ENCODE measurements around the gene SINHCAF.
"Not testable (repeated sequence)": the region's sequence is repeated elsewhere in the genome, so short reads cannot be mapped to it uniquely, and the experiment has no call there.

SINHCAF gene

DNA sequence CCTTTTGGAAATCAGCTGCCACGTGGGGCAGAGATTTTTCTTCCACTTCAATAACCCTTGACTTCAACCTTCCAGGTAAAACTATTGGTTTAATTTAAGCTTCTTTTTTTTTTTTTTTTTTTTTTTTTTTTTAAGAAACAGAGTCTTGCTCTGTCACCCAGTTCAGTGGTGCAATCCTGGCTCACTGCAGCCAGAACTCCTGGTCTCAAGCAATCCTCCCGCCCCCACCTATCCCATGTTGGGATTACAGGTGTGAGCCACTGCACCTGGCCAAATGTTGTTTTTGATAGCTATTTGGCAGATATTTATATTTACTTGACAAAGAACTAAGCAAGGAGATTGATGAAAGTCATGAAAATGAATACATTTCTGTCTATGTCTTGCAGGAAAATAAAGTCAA lies 65.1 kb downstream of the SINHCAF start:
- DNase-seq: no peak

GRCh38 chr12:31259136-31259886 lies 66.6 kb downstream of the SINHCAF start:
- no peak for DNase-seq

GRCh38 chr12:31257784-31258183 lies 68.2 kb downstream of the SINHCAF start:
- DNase-seq: no peak

GRCh38 chr12:31251707-31252611 lies 74.0 kb downstream of the SINHCAF start:
- not testable (repeated sequence) for DNase-seq

DNA sequence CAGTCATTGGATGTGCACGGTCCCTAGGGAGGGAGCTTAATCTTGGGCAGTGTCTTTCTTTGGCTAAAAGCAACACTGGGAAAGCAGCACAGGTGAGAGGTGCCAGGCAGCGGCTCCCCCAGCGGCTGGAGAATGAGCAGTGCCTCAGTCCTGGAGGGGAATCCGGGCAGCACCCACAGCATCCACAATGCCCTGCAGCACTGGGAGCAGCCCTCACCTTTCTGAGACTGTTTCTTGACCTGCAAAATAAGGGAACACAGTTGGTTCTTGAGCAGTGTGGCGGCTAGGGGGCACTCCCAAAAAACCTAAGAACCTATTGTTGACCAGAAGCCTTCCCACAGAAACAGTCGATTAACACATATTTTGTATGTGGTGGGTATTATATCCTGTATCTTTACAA lies 75.8 kb downstream of the SINHCAF start:
- DNase-seq: no peak

- DNase-seq: no peak
Observed at GRCh38 chr12:31249356-31249755, 76.6 kb downstream of the SINHCAF start.

- DNase-seq: no peak
Observed at GRCh38 chr12:31248815-31249214, 77.1 kb downstream of the SINHCAF start.

DNA sequence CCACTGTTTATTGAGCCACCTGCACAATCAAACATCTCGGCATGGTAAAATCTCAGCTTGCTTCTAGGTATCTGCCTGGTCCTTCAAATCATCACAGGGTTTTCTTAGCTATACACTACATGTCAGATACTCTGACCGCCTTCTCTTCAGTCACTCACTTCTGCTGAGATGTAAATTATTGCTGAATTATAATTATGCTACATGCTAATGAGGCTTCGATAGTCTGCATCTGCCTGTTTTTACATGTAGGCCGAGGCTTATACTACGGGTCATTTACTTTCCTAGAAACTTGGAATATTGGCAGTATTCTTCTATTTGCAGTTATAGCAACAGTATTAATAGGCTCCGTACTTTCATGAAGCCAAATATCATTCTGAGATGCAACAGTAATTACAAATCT lies 77.6 kb downstream of the SINHCAF start:
- DNase-seq: no peak

DNA sequence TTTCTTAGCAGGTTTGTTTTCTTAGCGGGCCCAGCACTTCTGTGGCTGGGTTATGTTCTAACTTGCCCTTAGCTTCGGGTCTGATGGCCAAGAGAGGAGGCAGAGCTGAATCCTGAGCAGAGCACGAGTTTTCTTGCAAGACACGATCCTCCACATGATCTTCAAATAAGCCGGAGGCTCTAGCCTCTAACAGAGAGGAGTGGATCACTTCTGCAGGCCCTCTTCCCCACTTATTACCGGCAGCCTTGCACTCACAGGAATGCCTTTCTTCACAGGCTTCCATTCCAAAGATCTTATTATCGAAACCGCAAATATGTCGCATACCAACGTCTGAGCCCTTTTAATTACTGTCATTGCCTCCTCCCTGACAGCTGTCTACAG lies 79.5 kb downstream of the SINHCAF start:
- no peak for DNase-seq

DNA sequence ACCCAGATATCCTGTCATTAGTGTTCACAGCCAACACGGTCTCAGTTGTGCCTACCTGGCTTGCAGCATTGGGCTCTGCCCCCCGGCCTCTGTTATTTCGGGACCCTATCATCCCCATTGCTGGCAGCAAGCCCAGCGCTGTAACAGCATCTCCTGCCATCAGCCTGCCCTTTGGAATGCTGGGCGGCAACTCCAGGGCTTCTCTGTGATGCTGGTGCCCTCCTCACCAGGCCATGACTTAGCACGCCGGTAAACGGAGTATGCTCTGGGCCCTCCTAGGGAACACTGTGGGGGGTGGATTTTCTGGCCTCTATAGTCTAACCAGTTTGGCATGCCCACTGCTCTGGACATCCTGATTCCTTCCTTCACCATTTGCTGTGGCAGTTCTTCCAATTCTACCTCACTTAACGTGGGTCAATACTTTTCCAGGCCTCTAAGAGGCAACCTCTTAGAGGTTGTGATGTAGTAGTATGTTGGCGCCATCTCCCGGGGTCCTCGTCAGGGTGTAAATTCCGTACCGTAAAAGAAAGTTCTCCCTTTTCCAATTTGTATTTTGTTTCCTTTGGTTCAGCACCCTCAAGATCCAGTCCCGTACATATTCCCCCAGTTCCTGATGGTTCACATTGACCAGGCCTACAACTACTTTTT lies 80.0 kb downstream of the SINHCAF start:
- DNase-seq: no peak

DNA sequence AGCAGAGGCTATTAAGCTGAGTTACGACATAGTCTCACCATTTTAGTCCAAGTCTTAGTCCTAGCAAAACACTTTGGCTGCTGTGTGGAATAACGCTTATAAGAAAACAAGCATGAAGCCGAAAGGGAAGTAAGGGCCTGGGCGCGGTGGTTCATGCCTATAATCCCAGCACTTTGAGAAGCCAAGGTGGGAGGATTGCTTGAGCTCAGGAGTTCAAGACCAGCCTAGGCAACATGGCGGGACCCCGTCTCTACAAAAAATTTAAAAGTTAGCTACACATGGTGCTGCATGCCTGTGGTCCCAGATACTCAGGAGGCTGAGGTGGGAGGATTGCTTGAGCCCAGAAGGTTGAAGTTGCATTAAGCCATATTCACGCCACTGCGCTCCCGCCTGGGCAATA lies 83.5 kb downstream of the SINHCAF start:
- not testable (repeated sequence) for DNase-seq

DNA sequence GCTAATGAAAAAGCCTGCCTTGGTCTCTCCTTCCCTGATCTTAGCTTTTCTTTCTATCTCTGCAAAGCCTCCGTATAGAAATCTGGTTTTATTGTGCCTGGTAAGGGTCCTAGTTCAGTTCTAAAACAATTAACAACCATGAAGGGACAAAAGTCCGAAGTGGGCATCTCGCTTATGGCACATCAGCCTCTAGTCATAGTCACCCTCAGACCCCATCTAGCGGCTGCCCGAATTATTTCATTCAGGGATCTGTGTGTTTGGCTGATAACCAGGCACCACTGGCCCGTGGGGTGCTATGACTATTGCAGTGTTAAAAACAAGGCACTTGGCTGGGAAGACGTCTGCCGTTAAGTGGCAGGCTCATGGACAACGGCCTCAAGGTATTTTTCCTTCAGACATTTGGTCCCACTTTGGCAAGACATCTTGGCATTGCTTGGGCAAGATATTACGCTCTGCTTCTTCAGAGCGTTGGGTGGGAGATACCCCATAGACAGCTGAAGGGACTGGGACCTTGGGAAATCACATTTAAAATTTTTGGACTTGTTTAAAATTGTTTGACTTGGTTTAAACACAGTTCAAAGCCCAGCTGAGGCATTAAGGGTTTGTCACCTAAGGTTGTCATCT lies 87.1 kb downstream of the SINHCAF start:
- DNase-seq: peak; percentile 68

- not testable (repeated sequence) for DNase-seq
Observed at GRCh38 chr12:31238333-31238732, 87.6 kb downstream of the SINHCAF start.

GRCh38 chr12:31236998-31237637 lies 88.8 kb downstream of the SINHCAF start:
- no peak for DNase-seq

GRCh38 chr12:31235868-31236395 lies 90.0 kb downstream of the SINHCAF start:
- no peak for DNase-seq

DNA sequence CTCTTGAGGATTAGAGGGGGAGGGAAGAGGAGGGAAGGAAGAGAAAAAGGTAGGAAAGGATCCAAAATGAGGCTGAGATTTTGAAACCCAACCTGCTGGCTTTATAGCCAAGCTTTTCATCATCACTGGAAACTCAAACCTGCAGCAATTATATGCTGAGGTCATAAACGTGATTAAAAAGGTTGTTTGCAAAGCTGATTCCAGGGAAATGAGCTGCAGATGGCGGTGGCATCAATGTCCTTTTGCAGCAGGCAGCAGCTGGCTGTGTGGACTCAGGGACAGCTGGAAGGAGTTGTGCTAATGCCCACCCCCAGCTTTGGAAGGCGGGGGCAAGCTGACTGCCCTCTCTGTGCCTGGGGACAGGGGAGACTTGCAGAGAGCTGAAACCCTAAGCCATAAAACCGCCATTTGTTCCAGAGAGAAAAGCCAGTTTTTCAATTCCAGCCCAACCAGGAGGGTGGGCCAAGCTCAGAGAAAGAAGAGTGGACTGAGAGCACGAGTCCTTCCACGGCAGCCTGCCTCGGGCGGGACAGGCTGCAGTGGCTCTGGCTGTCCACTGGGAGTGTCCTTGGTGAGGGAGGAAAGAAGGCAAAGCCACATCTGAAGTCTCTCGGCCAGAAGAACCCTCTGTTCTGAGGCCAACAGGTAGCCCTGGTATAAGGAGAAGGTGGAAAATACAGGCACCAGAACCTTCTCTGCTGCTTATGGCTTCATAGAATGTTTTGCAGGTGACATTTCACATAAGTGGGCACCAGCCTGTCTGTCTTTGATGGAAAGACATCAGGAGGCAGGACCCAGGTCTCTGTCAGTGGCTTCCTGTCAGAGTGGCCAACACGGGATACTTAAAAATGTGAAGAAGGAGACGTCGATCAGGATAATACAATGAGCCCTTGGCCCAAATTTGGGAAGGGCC lies 90.7 kb downstream of the SINHCAF start:
- DNase-seq: no peak

DNA sequence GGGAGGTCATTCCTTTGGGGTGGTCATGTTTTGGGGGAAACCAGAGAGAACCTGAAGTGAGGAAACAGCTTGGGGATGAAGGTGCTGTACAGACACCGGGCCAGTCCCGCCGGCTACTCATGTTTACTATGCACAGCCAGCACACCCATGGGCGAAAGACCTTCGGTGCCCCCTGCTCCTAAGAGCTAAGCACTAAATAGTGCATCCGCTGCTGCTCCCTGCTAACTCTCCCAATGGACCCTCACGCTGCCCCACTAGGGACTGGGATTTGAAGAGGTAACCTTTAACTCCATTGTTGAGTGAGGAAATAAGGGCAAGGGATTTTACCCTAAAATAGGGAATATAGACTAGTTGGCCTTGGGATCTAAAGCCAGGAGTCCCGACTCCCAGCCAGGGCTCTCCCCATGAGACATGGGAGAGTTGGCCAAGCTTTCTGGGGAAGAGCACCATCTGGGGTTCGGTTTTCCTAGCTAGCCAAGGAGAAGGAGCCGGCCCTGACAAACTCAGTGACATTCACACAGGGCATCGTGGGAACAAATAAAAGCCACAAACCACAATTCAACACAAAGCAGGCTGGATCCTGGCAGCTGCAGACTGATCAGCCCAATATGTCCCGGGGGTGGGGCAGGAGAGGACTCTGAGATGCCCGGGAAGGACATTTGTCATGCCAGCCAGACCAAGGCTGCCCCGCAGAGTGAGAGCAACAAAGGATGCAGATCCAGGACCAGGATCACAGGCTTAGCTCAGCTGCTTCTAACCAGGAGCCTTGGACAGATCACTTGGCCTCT lies 91.7 kb downstream of the SINHCAF start:
- DNase-seq: no peak

DNA sequence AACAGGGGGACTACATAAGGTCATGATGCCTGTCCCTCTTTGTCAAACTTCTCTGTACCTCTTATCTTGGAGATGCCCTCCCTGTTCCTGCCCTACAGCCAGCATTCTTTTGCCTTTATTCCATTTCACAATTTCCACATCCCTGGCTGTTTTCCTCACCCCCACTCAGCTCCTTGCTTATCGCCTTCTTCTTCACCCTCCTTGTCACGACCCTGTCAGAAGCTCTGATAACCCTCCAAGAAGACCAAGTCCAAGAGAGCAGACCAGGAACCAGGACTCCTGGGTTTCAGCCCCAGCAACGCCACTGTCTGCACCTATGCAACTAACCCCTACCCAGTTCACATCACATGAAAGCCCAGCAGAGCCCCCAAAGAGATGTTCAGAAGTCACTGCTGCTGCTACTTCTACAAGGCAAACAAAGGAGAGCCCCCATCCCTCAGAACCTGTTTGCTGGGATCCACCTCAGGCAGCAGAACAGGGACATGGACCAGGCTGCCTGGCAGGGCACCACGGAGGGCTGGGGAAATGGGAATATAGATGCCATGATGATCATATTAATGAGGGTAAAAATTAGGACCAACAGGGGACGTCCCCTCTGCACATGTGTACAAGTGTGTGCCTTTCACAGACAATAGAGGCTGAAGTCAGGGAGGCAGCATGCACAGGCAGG lies 92.8 kb downstream of the SINHCAF start:
- DNase-seq: no peak

DNA sequence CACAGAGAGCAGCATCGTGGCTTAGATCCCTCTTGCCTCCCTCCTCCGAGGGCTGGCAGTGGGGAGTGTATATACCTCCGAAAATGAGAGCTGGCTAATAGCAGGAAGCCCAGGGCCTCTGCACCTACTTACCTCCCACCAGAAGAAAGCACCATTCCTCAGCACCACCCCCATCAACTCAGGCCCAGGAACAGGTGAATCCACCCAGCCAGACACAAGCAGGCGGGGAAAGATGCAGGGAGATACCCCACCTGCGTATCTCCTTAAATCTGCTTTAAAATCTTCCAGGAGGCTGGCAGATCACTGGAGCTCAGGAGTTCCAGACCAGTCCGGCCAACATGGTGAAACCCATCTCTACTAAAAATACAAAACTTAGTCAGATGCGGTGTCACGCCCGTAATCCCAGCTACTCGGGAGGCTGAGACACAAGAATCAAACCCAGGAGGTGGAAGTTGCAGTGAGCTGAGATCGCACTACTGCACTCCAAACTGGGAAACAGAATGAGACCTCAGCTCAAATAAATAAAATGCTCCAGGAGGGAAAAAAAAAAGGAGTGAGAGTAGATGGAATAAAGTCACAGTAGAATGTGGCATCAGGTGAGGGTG lies 93.5 kb downstream of the SINHCAF start:
- no peak for DNase-seq
